ENCODE measurements around the gene GRB14. TPM values are rescaled to one million over a fixed set of nuclear protein-coding genes. Genes with fewer than 3 reads are reported as not detected.
A peak's percentile ranks its signal among the peaks of the same experiment; 100 is the strongest.
"Not testable (repeated sequence)": the region's sequence is repeated elsewhere in the genome, so short reads cannot be mapped to it uniquely, and the experiment has no call there.

Gene GRB14
- total RNA-seq, 1 donor from 2014 or later = 5.8 TPM

DNA sequence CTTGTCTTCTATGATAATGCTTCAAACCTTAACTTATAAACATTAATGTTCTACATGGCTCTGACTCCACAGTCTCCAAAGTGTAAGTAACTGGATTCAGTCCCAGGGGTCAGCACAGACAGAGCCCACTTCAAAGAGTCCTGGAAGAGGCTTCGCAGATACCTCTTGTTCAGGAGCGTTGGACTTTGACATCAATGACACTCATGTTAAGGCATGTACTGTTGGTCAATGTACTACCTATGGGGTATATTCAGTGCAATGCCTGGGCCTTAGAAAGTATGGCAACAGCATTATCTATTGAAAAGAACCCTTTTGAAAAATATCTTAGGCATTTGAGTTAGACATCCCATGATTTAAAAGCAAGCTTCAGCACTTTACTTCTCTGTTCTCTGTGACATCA is 143.1 kb downstream of the GRB14 start:
- no peak for TF ChIP-seq CTCF (IDR thresholded peaks at IDR 0.05; ENCODE audit: unreplicated experiment)
- no peaks in the 10 kb centered on the region for H3K36me3 Mint-ChIP-seq (ENCODE audit: low read depth, unreplicated experiment)
- no peaks in the 10 kb centered on the region for H3K27me3 Mint-ChIP-seq (ENCODE audit: unreplicated experiment)
- no peak overlapping the region for H3K4me3 Mint-ChIP-seq (ENCODE audit: unreplicated experiment)
- no peak for DNase-seq (ENCODE audit: low spot score)
- no peak overlapping the region for H3K27ac Mint-ChIP-seq (ENCODE audit: unreplicated experiment)
- no peaks in the 10 kb centered on the region for H3K9me3 Mint-ChIP-seq (ENCODE audit: unreplicated experiment)
- H3K4me1 Mint-ChIP-seq (ENCODE audit: unreplicated experiment) = peaks cover 14% of the 10 kb centered on the region

DNA sequence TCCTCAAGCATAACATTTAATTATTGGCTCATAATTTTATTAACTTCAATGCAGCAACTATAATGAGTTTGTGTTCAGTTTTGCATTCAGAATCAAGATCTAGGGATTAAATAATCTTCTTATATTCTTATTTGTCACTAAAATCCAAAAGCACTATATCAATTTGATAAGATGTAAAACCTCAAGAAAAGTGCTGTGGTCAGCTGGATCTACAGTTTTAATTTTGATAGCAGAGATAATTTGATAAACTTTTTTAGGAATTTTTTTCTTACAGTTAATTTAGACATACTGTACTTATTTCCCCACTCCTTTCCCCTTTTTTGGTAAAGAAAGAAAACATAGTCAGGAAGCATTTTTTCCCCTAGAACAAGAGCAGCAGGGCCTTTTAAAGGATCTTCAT is 146.4 kb downstream of the GRB14 start:
- no peak overlapping the region for H3K4me3 Mint-ChIP-seq (ENCODE audit: unreplicated experiment)
- no peaks in the 10 kb centered on the region for H3K4me1 Mint-ChIP-seq (ENCODE audit: unreplicated experiment)
- no peak for TF ChIP-seq CTCF (IDR thresholded peaks at IDR 0.05; ENCODE audit: unreplicated experiment)
- no peak for DNase-seq (ENCODE audit: low spot score)
- no peaks in the 10 kb centered on the region for H3K9me3 Mint-ChIP-seq (ENCODE audit: unreplicated experiment)
- no peaks in the 10 kb centered on the region for H3K27me3 Mint-ChIP-seq (ENCODE audit: unreplicated experiment)
- no peaks in the 10 kb centered on the region for H3K36me3 Mint-ChIP-seq (ENCODE audit: low read depth, unreplicated experiment)
- no peak overlapping the region for H3K27ac Mint-ChIP-seq (ENCODE audit: unreplicated experiment)

GRCh38 chr2:164473021-164473420 is 148.3 kb downstream of the GRB14 start:
- H3K27ac Mint-ChIP-seq (ENCODE audit: unreplicated experiment) = no peak overlapping the region
- DNase-seq (ENCODE audit: low spot score) = no peak
- H3K4me1 Mint-ChIP-seq (ENCODE audit: unreplicated experiment) = no peaks in the 10 kb centered on the region
- TF ChIP-seq CTCF (IDR thresholded peaks at IDR 0.05; ENCODE audit: unreplicated experiment) = no peak
- no peaks in the 10 kb centered on the region for H3K36me3 Mint-ChIP-seq (ENCODE audit: low read depth, unreplicated experiment)
- H3K4me3 Mint-ChIP-seq (ENCODE audit: unreplicated experiment) = no peak overlapping the region
- H3K9me3 Mint-ChIP-seq (ENCODE audit: unreplicated experiment) = no peaks in the 10 kb centered on the region
- no peaks in the 10 kb centered on the region for H3K27me3 Mint-ChIP-seq (ENCODE audit: unreplicated experiment)

GRCh38 chr2:164465047-164465446 is 156.2 kb downstream of the GRB14 start:
- H3K9me3 Mint-ChIP-seq (ENCODE audit: unreplicated experiment); H3K4me3 Mint-ChIP-seq (ENCODE audit: unreplicated experiment); H3K4me1 Mint-ChIP-seq (ENCODE audit: unreplicated experiment); H3K36me3 Mint-ChIP-seq (ENCODE audit: low read depth, unreplicated experiment); DNase-seq (ENCODE audit: low spot score); H3K27me3 Mint-ChIP-seq (ENCODE audit: unreplicated experiment); H3K27ac Mint-ChIP-seq (ENCODE audit: unreplicated experiment): not testable (repeated sequence)

- Mint-ChIP-seq H3K9me3 (ENCODE audit: unreplicated experiment) (no peaks in the 10 kb centered on the region), H3K36me3 (ENCODE audit: low read depth, unreplicated experiment) (no peaks in the 10 kb centered on the region), H3K27me3 (ENCODE audit: unreplicated experiment) (no peaks in the 10 kb centered on the region), H3K4me3 (ENCODE audit: unreplicated experiment) (no peak overlapping the region), H3K27ac (ENCODE audit: unreplicated experiment) (no peak overlapping the region), H3K4me1 (ENCODE audit: unreplicated experiment) (no peaks in the 10 kb centered on the region)
- DNase-seq (ENCODE audit: low spot score) = no peak
- no peak for TF ChIP-seq CTCF (IDR thresholded peaks at IDR 0.05; ENCODE audit: unreplicated experiment)
Observed at GRCh38 chr2:164464376-164464775, 156.9 kb downstream of the GRB14 start.

DNA sequence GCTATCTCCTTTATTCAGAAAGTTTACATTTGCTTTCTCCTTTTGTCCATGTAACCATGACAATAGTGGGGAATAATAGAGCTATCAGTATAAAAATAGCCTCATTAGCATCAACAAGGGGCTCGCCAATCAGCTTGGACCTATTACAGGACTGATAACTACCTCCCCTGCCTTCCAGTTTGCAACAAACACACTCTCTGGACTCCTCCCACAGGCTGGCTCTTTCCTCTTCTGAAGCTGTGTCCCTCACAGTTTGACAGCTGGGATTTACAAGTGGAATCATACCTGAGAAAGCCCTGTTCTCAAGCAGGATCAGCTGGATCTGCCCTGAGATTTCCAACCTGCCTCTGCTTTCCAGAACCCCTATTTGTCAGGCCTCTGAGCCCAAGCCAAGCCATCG is 162.5 kb downstream of the GRB14 start:
- Mint-ChIP-seq H3K9me3 (ENCODE audit: unreplicated experiment) (no peaks in the 10 kb centered on the region), H3K36me3 (ENCODE audit: low read depth, unreplicated experiment) (no peaks in the 10 kb centered on the region), H3K27me3 (ENCODE audit: unreplicated experiment) (no peaks in the 10 kb centered on the region), H3K4me1 (ENCODE audit: unreplicated experiment) (no peaks in the 10 kb centered on the region), H3K27ac (ENCODE audit: unreplicated experiment) (peak overlapping the region; percentile 17), H3K4me3 (ENCODE audit: unreplicated experiment) (no peak overlapping the region)
- TF ChIP-seq CTCF (IDR thresholded peaks at IDR 0.05; ENCODE audit: unreplicated experiment) = no peak
- no peak for DNase-seq (ENCODE audit: low spot score)
